ENCODE results near the gene DPH6. TPM values are rescaled to one million over a fixed set of nuclear protein-coding genes. Genes with fewer than 3 reads are reported as not detected.
A peak's percentile ranks its signal among the peaks of the same experiment; 100 is the strongest.

Gene DPH6
- total and polyA plus RNA-seq, 2 experiments from 2014 or later, result 11.3 to 14.4 TPM

DNA sequence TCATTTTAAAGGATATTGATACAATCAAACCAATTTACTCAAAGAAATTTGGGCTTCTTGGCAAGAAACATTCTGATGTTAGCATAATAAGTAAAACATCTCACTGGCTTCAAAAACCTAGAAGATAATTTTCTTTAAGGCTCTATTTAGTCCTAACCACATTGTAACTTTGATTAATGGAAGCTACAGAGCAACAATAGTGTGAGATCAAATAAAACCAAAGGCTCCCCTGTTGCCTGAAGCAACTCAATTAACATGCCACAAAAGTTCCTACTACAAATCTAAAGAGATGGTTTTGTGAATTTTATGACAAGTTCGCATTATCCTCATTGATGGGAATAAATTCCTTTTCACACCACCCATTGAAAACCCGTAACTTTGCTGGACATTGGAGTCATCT lies 5.9 kb downstream of the DPH6 start:
- TF ChIP-seq EZH2 (IDR thresholded peaks at IDR 0.05; ENCODE audit: borderline replicate concordance), result no peak
- TF ChIP-seq EZH2phosphoT487 (IDR thresholded peaks at IDR 0.05; ENCODE audit: low read depth, severe bottlenecking, unreplicated experiment), result no peak
- TF ChIP-seq, protein P1, sequence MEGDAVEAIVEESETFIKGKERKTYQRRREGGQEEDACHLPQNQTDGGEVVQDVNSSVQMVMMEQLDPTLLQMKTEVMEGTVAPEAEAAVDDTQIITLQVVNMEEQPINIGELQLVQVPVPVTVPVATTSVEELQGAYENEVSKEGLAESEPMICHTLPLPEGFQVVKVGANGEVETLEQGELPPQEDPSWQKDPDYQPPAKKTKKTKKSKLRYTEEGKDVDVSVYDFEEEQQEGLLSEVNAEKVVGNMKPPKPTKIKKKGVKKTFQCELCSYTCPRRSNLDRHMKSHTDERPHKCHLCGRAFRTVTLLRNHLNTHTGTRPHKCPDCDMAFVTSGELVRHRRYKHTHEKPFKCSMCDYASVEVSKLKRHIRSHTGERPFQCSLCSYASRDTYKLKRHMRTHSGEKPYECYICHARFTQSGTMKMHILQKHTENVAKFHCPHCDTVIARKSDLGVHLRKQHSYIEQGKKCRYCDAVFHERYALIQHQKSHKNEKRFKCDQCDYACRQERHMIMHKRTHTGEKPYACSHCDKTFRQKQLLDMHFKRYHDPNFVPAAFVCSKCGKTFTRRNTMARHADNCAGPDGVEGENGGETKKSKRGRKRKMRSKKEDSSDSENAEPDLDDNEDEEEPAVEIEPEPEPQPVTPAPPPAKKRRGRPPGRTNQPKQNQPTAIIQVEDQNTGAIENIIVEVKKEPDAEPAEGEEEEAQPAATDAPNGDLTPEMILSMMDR (IDR thresholded peaks at IDR 0.05; ENCODE audit: poor library complexity), result no peak
- Histone ChIP-seq H3K4me1 (ENCODE audit: insufficient read depth) (no peaks in the 10 kb centered on the region), H3K4me3 (no peak overlapping the region), H2AFZ (no peak overlapping the region), H4K20me1 (ENCODE audit: insufficient read depth, poor library complexity, severe bottlenecking) (no peaks in the 10 kb centered on the region), H3K4me2 (no peak overlapping the region), H3K9me2 (replicated peaks; ENCODE audit: insufficient read depth) (no peaks in the 10 kb centered on the region), H3K79me2 (peaks cover 8% of the 10 kb centered on the region), H3K27me3 (no peaks in the 10 kb centered on the region), H3K9me3 (ENCODE audit: low read depth) (no peaks in the 10 kb centered on the region), H3K36me3 (replicated peaks; ENCODE audit: insufficient read depth, low read depth) (no peaks in the 10 kb centered on the region), H3K27ac (no peak overlapping the region)
- no peak for DNase-seq (ENCODE audit: low spot score)
- 90% methylated on average over 2 of the region's 2 CpGs for WGBS (ENCODE audit: low lambda C conversion rate, missing lambda C conversion rate)

GRCh38 chr15:35535365-35535916 lies 10.5 kb downstream of the DPH6 start:
- DNase-seq (ENCODE audit: low spot score), result no peak
- H3K27me3 ChIP-seq, result no peaks in the 10 kb centered on the region
- peak overlapping the region; percentile 23 for H3K27ac ChIP-seq
- no peaks in the 10 kb centered on the region for H3K36me3 ChIP-seq (replicated peaks; ENCODE audit: insufficient read depth, low read depth)
- H4K20me1 ChIP-seq (ENCODE audit: insufficient read depth, poor library complexity, severe bottlenecking), result no peaks in the 10 kb centered on the region
- WGBS (ENCODE audit: low lambda C conversion rate, missing lambda C conversion rate), result 35% methylated on average over 2 of the region's 2 CpGs
- H2AFZ ChIP-seq, result no peak overlapping the region
- H3K4me3 ChIP-seq, result no peak overlapping the region
- no peak for TF ChIP-seq EZH2phosphoT487 (IDR thresholded peaks at IDR 0.05; ENCODE audit: low read depth, severe bottlenecking, unreplicated experiment)
- no peak for TF ChIP-seq EZH2 (IDR thresholded peaks at IDR 0.05; ENCODE audit: borderline replicate concordance)
- TF ChIP-seq, protein P1 (IDR thresholded peaks at IDR 0.05; ENCODE audit: poor library complexity), result no peak
- no peaks in the 10 kb centered on the region for H3K79me2 ChIP-seq
- no peak overlapping the region for H3K4me2 ChIP-seq
- H3K9me2 ChIP-seq (replicated peaks; ENCODE audit: insufficient read depth), result no peaks in the 10 kb centered on the region
- no peaks in the 10 kb centered on the region for H3K4me1 ChIP-seq (ENCODE audit: insufficient read depth)
- H3K9me3 ChIP-seq (ENCODE audit: low read depth), result no peaks in the 10 kb centered on the region

GRCh38 chr15:35533130-35534110 lies 12.5 kb downstream of the DPH6 start:
- WGBS (ENCODE audit: low lambda C conversion rate, missing lambda C conversion rate), result 90% methylated on average over 2 of the region's 2 CpGs

More at GRCh38 chr15:35533130-35534110, 12.5 kb downstream of the DPH6 start:
- TF ChIP-seq EZH2 (IDR thresholded peaks at IDR 0.05; ENCODE audit: borderline replicate concordance) (no peak), EZH2phosphoT487 (IDR thresholded peaks at IDR 0.05; ENCODE audit: low read depth, severe bottlenecking, unreplicated experiment) (no peak)
- TF ChIP-seq, protein P1 (IDR thresholded peaks at IDR 0.05; ENCODE audit: poor library complexity), result no peak
- Histone ChIP-seq H3K4me2 (no peak overlapping the region), H4K20me1 (ENCODE audit: insufficient read depth, poor library complexity, severe bottlenecking) (no peaks in the 10 kb centered on the region), H3K36me3 (replicated peaks; ENCODE audit: insufficient read depth, low read depth) (no peaks in the 10 kb centered on the region), H2AFZ (no peak overlapping the region), H3K4me3 (no peak overlapping the region), H3K9me3 (ENCODE audit: low read depth) (no peaks in the 10 kb centered on the region), H3K27me3 (no peaks in the 10 kb centered on the region), H3K9me2 (replicated peaks; ENCODE audit: insufficient read depth) (no peaks in the 10 kb centered on the region), H3K27ac (no peak overlapping the region), H3K4me1 (ENCODE audit: insufficient read depth) (no peaks in the 10 kb centered on the region), H3K79me2 (no peaks in the 10 kb centered on the region)
- DNase-seq (ENCODE audit: low spot score), result no peak
